Gastroesophageal sphincter (tissue), 4 donors: Measurements from ENCODE around the gene CSNK1G2. TPM values are rescaled to one million over a fixed set of nuclear protein-coding genes. Genes with fewer than 3 reads are reported as not detected.

Source experiments
- ATAC-seq: fragments of 150-250 bp; one replicate; pipeline ENCODE4 v1.9.1; 2016; ENCODE audit warnings: mild to moderate bottlenecking, moderate library complexity
- H3K27ac ChIP-seq, 4 donors: fragments of 200-600 bp; sonication (generic) in 3 of 4; 1 replicate in 3 of 4; 2 replicates in 1 of 4; pipeline ENCODE4 v1.5.1; 2016 to 2019
- H3K27me3 ChIP-seq: fragments of 200-600 bp; sonication (generic); one replicate; pipeline ENCODE4 v1.5.1; 2019
- H3K36me3 ChIP-seq, 2 donors: fragments of 200-600 bp; sonication (generic); one replicate each; pipeline ENCODE4 v1.5.1; 2019; ENCODE audit warnings: control low read depth in 1 of 2
- H3K4me1 ChIP-seq, 3 donors: fragments of 200-600 bp; sonication (generic); 1 replicate in 2 of 3; 2 replicates in 1 of 3; pipeline ENCODE4 v1.5.1; 2016 to 2019; ENCODE audit warnings: control low read depth in 2 of 3
- H3K4me3 ChIP-seq, 2 donors: fragments of 200-600 bp; sonication (generic); one replicate each; pipeline ENCODE4 v1.5.1; 2019; ENCODE audit warnings: mild to moderate bottlenecking in 1 of 2, moderate library complexity in 1 of 2
- H3K9me3 ChIP-seq, 3 donors: fragments of 200-600 bp; sonication (generic); one replicate each; pipeline ENCODE4 v1.5.1; 2017 to 2019; ENCODE audit warnings: control low read depth in 2 of 3
- EP300 ChIP-seq: sonication (generic); formaldehyde crosslinking; IDR thresholded peaks from one replicate; pipeline ENCODE4 v1.6.1; 2017; ENCODE audit warnings: antibody characterized with exemption, mild to moderate bottlenecking
- POLR2A ChIP-seq, 2 donors: fragments of 450-650 bp; IDR thresholded peaks; one replicate each; pipeline ENCODE4 v1.6.1; 2017; ENCODE audit warnings: antibody characterized with exemption in 2 of 2, mild to moderate bottlenecking in 2 of 2, moderate library complexity in 1 of 2
- POLR2AphosphoS5 ChIP-seq: sonication (generic); formaldehyde crosslinking; IDR thresholded peaks from one replicate; pipeline ENCODE4 v1.6.1; 2017; ENCODE audit warnings: antibody characterized with exemption
- WGBS, 2 donors: methylation state at CpG; one replicate each; pipeline ENCODE4 v1.1.5; 2018; ENCODE audit warnings: low coverage in 1 of 2; 5-methylcytosine and 5-hydroxymethylcytosine counted together
- total RNA-seq, 4 donors: library from RNA; depleted of rRNA; stranded (reverse); fragments of >200 nt; gene quantifications; one replicate each; pipeline ENCODE4 v1.1.0, GENCODE V29; 2016
- TF ChIP-seq, protein P1 (sequence below), 4 experiments: fragments of 200-600 bp in 2 of 4; fragments of 450-650 bp in 2 of 4; sonication (generic) in 1 of 4; IDR thresholded peaks; one replicate each; pipeline ENCODE4 v1.5.1; 2017 to 2019; ENCODE audit warnings: antibody characterized with exemption in 4 of 4, mild to moderate bottlenecking in 2 of 4, moderate library complexity in 2 of 4

CSNK1G2 gene
- total RNA-seq, 4 donors from 2014 or later, result 40.4 to 57.4 (median 46.2) TPM

DNA sequence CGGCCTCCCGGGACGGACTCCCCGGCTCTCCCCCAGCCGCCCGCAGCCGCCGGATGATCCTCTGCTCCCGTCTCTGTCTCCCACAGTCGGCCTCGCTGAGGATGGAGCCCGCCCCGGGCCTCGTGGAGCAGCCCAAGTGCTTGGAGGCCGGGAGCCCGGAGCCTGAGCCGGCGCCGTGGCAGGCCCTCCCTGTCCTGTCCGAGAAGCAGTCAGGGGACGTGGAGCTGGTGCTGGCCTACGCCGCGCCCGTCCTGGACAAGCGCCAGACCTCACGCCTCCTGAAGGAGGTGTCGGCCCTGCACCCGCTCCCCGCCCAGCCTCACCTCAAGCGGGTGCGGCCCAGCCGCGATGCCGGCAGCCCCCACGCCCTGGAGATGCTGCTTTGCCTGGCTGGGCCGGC, 29.0 kb upstream of the CSNK1G2 start:
- Histone ChIP-seq H3K36me3 (peaks cover 0 to 41% of the 10 kb centered on the region in 2 donors), H3K27ac (no peak overlapping the region), H3K27me3 (no peaks in the 10 kb centered on the region), H3K4me3 (no peak overlapping the region), H3K9me3 (no peaks in the 10 kb centered on the region), H3K4me1 (peaks cover 0 to 32% (median 0%) of the 10 kb centered on the region in 3 donors)
- WGBS, 2 donors, result 80% methylated on average over 1 of the region's 37 CpGs; no CpG with 5 or more reads in 1 of the 2 donors
- TF ChIP-seq POLR2AphosphoS5 (no peak), EP300 (no peak), POLR2A (IDR thresholded peaks at IDR 0.05) (no peak)
- TF ChIP-seq, protein P1, sequence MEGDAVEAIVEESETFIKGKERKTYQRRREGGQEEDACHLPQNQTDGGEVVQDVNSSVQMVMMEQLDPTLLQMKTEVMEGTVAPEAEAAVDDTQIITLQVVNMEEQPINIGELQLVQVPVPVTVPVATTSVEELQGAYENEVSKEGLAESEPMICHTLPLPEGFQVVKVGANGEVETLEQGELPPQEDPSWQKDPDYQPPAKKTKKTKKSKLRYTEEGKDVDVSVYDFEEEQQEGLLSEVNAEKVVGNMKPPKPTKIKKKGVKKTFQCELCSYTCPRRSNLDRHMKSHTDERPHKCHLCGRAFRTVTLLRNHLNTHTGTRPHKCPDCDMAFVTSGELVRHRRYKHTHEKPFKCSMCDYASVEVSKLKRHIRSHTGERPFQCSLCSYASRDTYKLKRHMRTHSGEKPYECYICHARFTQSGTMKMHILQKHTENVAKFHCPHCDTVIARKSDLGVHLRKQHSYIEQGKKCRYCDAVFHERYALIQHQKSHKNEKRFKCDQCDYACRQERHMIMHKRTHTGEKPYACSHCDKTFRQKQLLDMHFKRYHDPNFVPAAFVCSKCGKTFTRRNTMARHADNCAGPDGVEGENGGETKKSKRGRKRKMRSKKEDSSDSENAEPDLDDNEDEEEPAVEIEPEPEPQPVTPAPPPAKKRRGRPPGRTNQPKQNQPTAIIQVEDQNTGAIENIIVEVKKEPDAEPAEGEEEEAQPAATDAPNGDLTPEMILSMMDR (IDR thresholded peaks at IDR 0.05), result no peak
- no peak for ATAC-seq

DNA sequence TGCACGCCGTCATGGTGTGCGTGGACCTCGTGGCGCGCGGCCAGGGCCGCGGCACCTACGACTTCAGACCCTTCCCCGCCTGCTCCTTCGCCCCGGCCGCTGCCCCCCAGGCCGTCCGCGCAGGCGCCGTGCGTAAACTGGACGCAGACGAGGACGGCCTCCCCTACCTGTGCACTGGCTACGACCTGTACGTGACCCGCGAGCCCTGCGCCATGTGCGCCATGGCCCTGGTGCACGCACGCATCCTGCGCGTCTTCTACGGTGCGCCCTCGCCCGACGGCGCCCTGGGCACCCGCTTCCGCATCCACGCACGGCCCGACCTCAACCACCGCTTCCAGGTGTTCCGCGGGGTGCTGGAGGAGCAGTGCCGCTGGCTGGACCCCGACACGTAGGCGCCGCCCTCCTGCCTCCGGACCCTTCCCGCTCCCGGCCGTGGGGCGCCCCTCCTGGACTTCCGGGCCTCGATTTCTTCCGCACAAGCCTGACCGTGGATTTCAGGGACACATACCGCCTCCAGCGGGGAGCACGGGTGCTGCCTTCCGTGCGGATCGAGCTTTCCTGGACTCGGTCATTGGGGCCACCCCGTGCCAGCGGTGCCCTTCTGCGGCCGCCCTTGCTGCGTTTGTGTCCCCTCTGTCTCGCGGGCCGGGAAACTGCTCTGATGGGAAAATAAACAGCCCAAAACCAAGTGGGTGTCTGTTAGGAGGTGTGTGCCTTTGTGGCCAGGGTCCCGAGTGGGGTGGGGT, 28.0 kb upstream of the CSNK1G2 start:
- Histone ChIP-seq H3K4me1 (peaks cover 0 to 23% (median 0%) of the 10 kb centered on the region in 3 donors), H3K9me3 (no peaks in the 10 kb centered on the region), H3K4me3 (no peak overlapping the region), H3K27me3 (no peaks in the 10 kb centered on the region), H3K27ac (no peak overlapping the region), H3K36me3 (peaks cover 0 to 49% of the 10 kb centered on the region in 2 donors)
- no peak for ATAC-seq
- WGBS, 2 donors, result 97 to 100% methylated on average over 2 to 34 of the region's 77 CpGs
- TF ChIP-seq POLR2A (IDR thresholded peaks at IDR 0.05) (no peak), EP300 (no peak)
- TF ChIP-seq, protein P1 (IDR thresholded peaks at IDR 0.05), result no peak

DNA sequence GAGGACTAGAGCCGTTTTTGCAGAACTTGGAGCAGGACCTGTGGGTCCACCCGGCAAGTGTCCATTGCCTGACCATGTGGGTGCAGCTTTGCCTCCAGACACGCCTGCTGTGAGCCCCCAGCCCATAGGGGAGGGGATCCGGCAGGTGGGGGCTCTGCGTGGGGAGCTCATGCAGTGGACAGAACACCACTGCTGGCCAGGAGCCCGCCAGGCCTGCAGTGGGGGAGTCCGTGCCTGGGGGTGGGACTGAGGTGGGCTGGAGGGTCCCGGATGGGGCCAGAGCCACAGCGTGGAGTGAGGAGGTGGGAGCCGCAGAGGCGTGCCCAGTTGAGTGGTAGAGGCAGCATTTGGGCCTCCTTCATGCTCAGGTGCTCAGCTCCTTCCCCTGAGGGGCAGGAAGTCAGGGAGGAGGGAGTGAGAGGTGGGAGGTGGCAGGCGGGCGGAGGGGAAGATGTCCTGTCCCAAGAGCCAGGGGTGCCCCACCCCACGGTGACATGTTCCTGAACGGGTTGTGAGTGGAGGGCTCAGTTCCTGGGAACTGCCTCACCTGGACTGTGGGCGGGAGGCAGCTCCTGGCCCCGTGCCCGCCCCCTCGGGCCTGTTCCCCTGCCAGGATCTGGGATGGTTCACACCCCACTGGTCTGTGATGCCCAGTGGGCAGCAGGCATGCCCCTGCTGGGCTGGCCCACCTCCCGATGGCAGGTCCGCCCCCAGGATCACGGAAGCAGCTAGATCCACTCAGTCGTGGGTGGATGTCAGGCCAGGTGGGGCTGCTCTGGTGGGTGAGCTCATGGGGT, 27.0 kb upstream of the CSNK1G2 start:
- H3K9me3 ChIP-seq, result no peaks in the 10 kb centered on the region
- WGBS, 2 donors, result 50% methylated on average over 2 of the region's 23 CpGs; no CpG with 5 or more reads in 1 of the 2 donors
- peaks cover 0 to 12% (median 0%) of the 10 kb centered on the region in 3 donors for H3K4me1 ChIP-seq
- no peak overlapping the region for H3K4me3 ChIP-seq
- H3K27ac ChIP-seq, result no peak overlapping the region
- ATAC-seq, result no peak
- H3K36me3 ChIP-seq, result peaks cover 0 to 59% of the 10 kb centered on the region in 2 donors
- H3K27me3 ChIP-seq, result no peaks in the 10 kb centered on the region
- TF ChIP-seq POLR2AphosphoS5 (no peak), POLR2A (IDR thresholded peaks at IDR 0.05) (no peak), EP300 (no peak)
- TF ChIP-seq, protein P1 (IDR thresholded peaks at IDR 0.05), result no peak

DNA sequence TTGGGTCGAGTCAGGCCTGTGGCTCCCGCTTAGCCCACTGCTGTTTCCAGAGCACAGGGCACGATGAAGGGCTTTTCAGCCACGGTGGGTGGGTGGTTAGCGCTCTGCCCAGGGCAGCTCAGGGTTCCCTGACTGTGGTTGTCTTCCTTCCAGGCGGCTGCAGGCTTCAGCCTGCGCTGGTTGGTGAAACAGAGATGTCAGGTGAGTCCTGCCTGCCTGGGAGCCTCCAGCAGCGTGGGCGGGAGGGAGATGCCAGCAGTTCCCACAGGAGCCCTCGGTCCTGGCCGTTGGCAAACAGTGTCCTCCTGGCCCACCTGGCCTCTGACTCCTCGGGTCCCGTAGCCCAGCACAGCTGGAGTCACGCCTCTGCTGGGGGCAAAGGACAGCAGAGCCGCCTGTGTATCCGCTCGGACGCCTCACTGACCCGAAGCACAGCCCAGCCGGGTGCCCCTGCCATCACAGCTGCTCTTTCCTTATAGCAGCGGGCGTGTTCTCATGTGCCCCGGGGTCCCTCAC, 26.1 kb upstream of the CSNK1G2 start:
- TF ChIP-seq POLR2A (IDR thresholded peaks at IDR 0.05) (no peak), POLR2AphosphoS5 (no peak), EP300 (no peak)
- TF ChIP-seq, protein P1 (IDR thresholded peaks at IDR 0.05), result no peak
- H3K4me1 ChIP-seq, result peaks cover 0 to 3% (median 0%) of the 10 kb centered on the region in 3 donors
- H3K36me3 ChIP-seq, result peaks cover 0 to 69% of the 10 kb centered on the region in 2 donors
- H3K27ac ChIP-seq, result no peak overlapping the region
- H3K27me3 ChIP-seq, result no peaks in the 10 kb centered on the region
- no peaks in the 10 kb centered on the region for H3K9me3 ChIP-seq
- 40% methylated on average over 1 of the region's 23 CpGs; no CpG with 5 or more reads in 1 of the 2 donors for WGBS, 2 donors
- H3K4me3 ChIP-seq, result no peak overlapping the region
- no peak for ATAC-seq
